Adrenal gland (tissue), 5 donors: Measurements from ENCODE around the gene PERCC1.

ENCODE experiments used
- POLR2A ChIP-seq, 2 donors: fragments of 450-650 bp; IDR thresholded peaks; one replicate each; pipeline ENCODE4 v1.6.1; 2017; ENCODE audit warnings: antibody characterized with exemption in 2 of 2, mild to moderate bottlenecking in 2 of 2, moderate library complexity in 1 of 2
- TF ChIP-seq, protein P1 (sequence below), 6 experiments: fragments of 450-650 bp in 4 of 6; fragments of 200-600 bp in 2 of 6; sonication (generic) in 1 of 6; IDR thresholded peaks; 1 replicate in 5 of 6; 2 replicates in 1 of 6; pipeline versions ENCODE4 v1.5.1 to v1.8.0; 2016 to 2021; ENCODE audit warnings: antibody characterized with exemption in 6 of 6, mild to moderate bottlenecking in 2 of 6, moderate library complexity in 1 of 6
- donor health status: DM: no; HTN: no; CAD: no.

DNA sequence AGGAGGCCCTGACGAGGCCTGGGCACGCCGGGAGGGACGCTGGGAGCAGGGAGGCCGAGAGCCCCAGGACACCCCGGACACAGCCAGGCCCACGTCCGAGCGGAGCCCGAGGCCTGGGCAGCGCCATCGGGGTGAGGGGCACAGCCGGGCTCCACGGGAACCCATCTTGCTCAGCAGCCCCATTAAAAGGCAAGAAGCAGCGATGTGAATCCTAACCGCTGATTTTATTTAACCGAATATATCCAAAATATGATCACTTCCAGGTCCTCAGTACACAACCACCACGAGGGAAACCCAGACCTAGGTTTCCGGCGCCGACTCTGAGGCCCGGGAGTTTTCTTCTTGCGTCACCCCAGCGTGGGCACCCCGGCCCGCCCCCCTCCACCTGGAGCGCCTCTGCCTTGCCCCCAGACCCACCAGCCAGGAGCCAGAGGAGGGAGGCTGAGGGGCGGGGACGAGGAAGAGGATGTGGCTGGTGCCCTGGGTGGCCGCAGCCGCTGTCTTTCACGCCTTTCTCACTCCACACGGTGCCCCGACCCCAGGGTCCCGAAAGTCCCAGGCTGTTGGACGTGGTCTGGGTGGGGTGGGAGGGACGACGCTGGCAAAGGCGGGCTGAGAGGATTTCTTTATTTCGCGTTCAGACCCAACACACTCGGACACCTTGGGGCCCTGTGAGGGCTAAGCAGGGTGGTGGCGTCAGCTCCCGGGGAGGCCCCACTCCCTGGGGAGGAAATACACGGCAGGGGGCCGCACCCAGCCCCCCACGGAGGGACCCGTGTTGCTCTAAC, 14.0 kb downstream of the PERCC1 start:
- no peak for TF ChIP-seq POLR2A (IDR thresholded peaks at IDR 0.05)
- TF ChIP-seq, protein P1, sequence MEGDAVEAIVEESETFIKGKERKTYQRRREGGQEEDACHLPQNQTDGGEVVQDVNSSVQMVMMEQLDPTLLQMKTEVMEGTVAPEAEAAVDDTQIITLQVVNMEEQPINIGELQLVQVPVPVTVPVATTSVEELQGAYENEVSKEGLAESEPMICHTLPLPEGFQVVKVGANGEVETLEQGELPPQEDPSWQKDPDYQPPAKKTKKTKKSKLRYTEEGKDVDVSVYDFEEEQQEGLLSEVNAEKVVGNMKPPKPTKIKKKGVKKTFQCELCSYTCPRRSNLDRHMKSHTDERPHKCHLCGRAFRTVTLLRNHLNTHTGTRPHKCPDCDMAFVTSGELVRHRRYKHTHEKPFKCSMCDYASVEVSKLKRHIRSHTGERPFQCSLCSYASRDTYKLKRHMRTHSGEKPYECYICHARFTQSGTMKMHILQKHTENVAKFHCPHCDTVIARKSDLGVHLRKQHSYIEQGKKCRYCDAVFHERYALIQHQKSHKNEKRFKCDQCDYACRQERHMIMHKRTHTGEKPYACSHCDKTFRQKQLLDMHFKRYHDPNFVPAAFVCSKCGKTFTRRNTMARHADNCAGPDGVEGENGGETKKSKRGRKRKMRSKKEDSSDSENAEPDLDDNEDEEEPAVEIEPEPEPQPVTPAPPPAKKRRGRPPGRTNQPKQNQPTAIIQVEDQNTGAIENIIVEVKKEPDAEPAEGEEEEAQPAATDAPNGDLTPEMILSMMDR (IDR thresholded peaks at IDR 0.05) = no peak
